GM13977 (cell line): ENCODE results near the gene FOXJ1.
A peak's percentile ranks its signal among the peaks of the same experiment; 100 is the strongest.

ENCODE experiments used
- DNase-seq: peaks from one replicate; pipeline ENCODE4 v3.0.0; 2012; ENCODE audit warnings: low spot score
- CTCF ChIP-seq: IDR thresholded peaks from 2 replicates; pipeline ENCODE4 v1.5.1; 2012; ENCODE audit warnings: mild to moderate bottlenecking, control low read depth; ENCODE audit not compliant: insufficient read depth; ENCODE audit errors: extremely low read depth, missing control alignments
- in situ Hi-C: fragments of 300-500 bp; cut with MboI; formaldehyde crosslinking; loops from one replicate; pipeline ENCODE4 v1.12.0; 2022; ENCODE audit warnings: low sequenced_read_pairs, low pct_unique_long_range_greater_than_20kb, mixed read lengths, inconsistent platforms; ENCODE audit not compliant: unreplicated experiment

The FOXJ1 gene

GRCh38 chr17:76142585-76143041, 1.6 kb upstream of the FOXJ1 start:
- TF ChIP-seq CTCF: no peak
- in situ Hi-C loops: no loop called here

GRCh38 chr17:76142039-76142584, 1.1 kb upstream of the FOXJ1 start:
- TF ChIP-seq CTCF: no peak
- in situ Hi-C loops: no loop called here
- no peak for DNase-seq

More at GRCh38 chr17:76142585-76143041, 1.6 kb upstream of the FOXJ1 start:
- DNase-seq: no peak

- TF ChIP-seq CTCF: no peak
- no peak for DNase-seq
- in situ Hi-C loops: no loop called here
Observed at GRCh38 chr17:76140661-76141211, 309 bp downstream of the FOXJ1 start.

GRCh38 chr17:76139801-76140660, 1.0 kb downstream of the FOXJ1 start:
- in situ Hi-C loops: no loop called here
- peak; percentile 49 for TF ChIP-seq CTCF
- DNase-seq: peak; percentile 87

- in situ Hi-C loops: no loop called here
- DNase-seq: no peak
- no peak for TF ChIP-seq CTCF
Observed at GRCh38 chr17:76138896-76139752, 1.9 kb downstream of the FOXJ1 start.
